Measurements from ENCODE around the gene C2CD4C. TPM values are rescaled to one million over a fixed set of nuclear protein-coding genes. Genes with fewer than 3 reads are reported as not detected.

Gene C2CD4C
- total and polyA plus RNA-seq, 10 of the 15 experiments (the other 5 are each of a cell fraction or from before 2014, with no cell fraction given) = not detected

- TF ChIP-seq, protein P1, sequence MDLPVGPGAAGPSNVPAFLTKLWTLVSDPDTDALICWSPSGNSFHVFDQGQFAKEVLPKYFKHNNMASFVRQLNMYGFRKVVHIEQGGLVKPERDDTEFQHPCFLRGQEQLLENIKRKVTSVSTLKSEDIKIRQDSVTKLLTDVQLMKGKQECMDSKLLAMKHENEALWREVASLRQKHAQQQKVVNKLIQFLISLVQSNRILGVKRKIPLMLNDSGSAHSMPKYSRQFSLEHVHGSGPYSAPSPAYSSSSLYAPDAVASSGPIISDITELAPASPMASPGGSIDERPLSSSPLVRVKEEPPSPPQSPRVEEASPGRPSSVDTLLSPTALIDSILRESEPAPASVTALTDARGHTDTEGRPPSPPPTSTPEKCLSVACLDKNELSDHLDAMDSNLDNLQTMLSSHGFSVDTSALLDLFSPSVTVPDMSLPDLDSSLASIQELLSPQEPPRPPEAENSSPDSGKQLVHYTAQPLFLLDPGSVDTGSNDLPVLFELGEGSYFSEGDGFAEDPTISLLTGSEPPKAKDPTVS (IDR thresholded peaks at IDR 0.05; ENCODE audit: low read depth, low read length) = no peak
- TF ChIP-seq IRF5 (IDR thresholded peaks at IDR 0.05; ENCODE audit: borderline replicate concordance) (no peak), HDGF (IDR thresholded peaks at IDR 0.05) (no peak)
Measured at GRCh38 chr19:457636-458035, 48.7 kb upstream of the C2CD4C start (continued).

GRCh38 chr19:456547-457110 lies 47.7 kb upstream of the C2CD4C start:
- no peak overlapping the region for H2AFZ ChIP-seq (ENCODE audit: control insufficient read depth, low read depth, low read length)
- H4K20me1 ChIP-seq (ENCODE audit: control insufficient read depth, insufficient read depth) = no peaks in the 10 kb centered on the region
- intact Hi-C loops (cut with micrococcal nuclease; ENCODE audit: unreplicated experiment) (no loop called here), in situ Hi-C loops (cut with MboI) (no loop called here)
- H3K4me2 ChIP-seq (ENCODE audit: control insufficient read depth, insufficient read depth) = no peak overlapping the region
- no peak overlapping the region for H3K9ac ChIP-seq (ENCODE audit: control insufficient read depth, insufficient read depth, low read length)
- ATAC-seq = no peak
- no peak for FAIRE-seq
- no TSS peak for BruUV-seq (replicated peaks)
- no peaks in the 10 kb centered on the region for H3K36me3 ChIP-seq (ENCODE audit: control insufficient read depth in 2 of 2, insufficient read depth in 2 of 2, low read length in 1 of 2)
- no peaks in the 10 kb centered on the region; the same call in 2 of the 3 replicates for H3K9me3 ChIP-seq (replicated peaks; ENCODE audit: control insufficient read depth, insufficient read depth, low read length)
- CTCF ChIA-PET = no interaction called here
- no peak for TF ChIP-seq SMAD1 (IDR thresholded peaks at IDR 0.05; ENCODE audit: low read depth, partially characterized antibody)
- no peak for TF ChIP-seq JUND (IDR thresholded peaks at IDR 0.05; ENCODE audit: low read depth, low read length)
- TF ChIP-seq BCL11A (IDR thresholded peaks at IDR 0.05; ENCODE audit: low read depth, low read length) = no peak
- no peak for TF ChIP-seq LARP7 (IDR thresholded peaks at IDR 0.05)
- no peak for TF ChIP-seq CHD2 (IDR thresholded peaks at IDR 0.05; ENCODE audit: borderline replicate concordance, low read depth, low read length)
- SMC1A ChIA-PET (ENCODE audit: uncharacterized antibody, unreplicated experiment) = no interaction called here
- H3K27ac ChIP-seq (ENCODE audit: control insufficient read depth, insufficient read depth) = no peak overlapping the region
- H3K4me3 ChIP-seq = no peak overlapping the region
- H3K4me1 ChIP-seq (ENCODE audit: control insufficient read depth, insufficient read depth, low read length) = no peaks in the 10 kb centered on the region
- 55% methylated on average over 17 of the region's 18 CpGs for WGBS (ENCODE audit: insufficient coverage, insufficient replicate concordance, low lambda C conversion rate, missing lambda C conversion rate)
- no peaks in the 10 kb centered on the region for H3K27me3 ChIP-seq (replicated peaks in 1 of 2; ENCODE audit: control insufficient read depth in 2 of 2, insufficient read depth in 2 of 2, low read length in 1 of 2)
- no peak for DNase-seq (ENCODE audit: low read depth, low spot score)
- no peaks in the 10 kb centered on the region for H3K79me2 ChIP-seq (ENCODE audit: control insufficient read depth, insufficient read depth, low read length)
- RAD21 ChIA-PET (ENCODE audit: unreplicated experiment) = no interaction called here
- POLR2A ChIA-PET = no interaction called here
